NCI-H2171 treated with DMSO at 0.1 percent for 48 hours (cell line): Measurements from ENCODE around the gene PLOD3.

Source experiments
- DNase-seq: peaks from one replicate; lab custom pipeline; 2025; lab: John Stamatoyannopoulos, UW

PLOD3 gene

DNA sequence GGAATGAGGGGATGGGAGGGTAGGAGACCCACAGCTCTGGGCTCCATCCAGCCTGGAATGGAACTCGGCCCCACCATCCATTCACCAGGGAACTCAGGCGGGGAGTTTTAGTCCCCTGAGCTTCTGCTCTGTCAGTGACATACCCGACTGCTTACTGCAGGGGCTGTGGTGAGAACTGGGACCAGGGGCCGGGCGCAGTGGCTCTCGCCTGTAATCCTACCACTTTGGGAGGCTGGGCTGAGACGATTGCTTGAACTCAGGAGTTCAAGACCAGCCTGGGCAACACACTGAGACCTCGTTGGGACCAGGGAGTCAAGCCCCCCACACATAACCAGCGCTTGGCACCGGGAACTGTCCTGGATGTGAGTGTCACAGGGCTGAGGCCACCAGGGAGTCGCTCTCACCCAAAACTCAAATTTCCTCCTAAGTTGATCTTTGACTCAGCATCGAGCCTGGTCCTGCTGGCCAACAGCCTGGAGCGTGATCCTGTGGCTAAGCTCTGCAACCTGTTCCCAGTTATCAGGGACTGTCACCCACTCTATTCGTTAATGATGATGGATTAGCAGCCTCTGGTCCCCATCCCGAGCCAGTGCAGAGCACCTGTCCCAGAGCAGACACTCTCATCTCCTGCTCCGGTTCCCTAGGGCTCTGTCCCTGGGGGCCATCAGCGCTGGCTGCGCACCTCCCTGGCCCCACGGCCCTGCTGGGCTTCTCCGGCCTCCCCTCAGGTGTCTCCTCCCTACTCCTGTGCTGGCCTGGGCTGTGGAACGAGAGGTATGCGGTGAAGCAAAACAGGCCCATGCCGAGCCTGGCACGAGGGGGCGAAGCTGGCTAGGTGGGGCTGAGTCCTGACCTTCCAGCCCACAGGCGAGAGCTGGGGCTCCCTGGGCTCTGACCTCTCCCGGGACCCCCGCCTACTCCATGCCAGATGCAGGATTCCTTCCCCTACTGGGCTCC, 21.1 kb upstream of the PLOD3 start:
- no peak for DNase-seq

DNA sequence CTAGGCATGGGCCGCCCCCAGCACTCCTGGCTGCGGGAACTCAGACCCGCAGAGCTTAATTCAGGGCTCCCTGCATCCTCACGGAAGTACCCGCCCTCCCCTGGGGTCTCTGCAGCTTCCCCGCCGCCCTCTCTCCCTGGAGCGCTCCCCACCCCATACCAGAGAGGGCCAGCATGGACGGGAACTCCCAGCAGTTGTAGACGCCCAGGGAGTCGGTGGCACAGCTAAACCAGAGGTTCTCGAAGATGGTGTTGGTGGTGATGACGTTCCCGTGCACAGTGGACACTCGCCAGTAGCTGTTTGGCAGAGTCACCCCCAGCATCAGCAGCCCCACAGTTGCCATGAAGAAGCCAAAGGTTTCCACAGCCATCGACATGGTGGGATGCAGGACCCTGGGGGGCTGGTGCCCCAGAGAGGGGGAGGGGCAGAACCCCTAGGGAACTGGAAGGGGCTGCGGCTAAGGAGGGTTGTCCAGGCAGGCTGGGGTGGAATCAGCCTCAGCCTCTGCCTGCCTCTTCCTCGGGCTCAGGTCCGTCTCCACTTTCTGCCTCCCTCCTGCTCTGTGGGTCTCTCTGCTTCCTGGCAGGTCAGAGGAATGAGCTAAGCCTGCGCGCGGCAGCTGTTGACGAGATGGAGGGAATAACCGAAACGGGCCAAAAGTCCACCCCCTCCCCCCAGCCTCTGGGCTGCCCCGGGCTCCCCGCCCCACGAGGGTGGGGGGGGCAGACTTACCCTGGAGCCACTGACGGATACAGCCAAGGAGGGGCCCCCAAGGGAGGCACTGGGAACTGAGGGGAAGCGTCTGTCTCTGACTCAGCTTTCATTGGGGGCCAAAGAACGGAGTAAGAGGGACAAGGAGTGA, 20.1 kb upstream of the PLOD3 start, which contains the start of gene CLDN15:
Gene CLDN15 (minus strand): TSS at position 597 of the 862 bp plus-strand sequence. CDS start 221 bp downstream, at position 376.
- peak; percentile 22 for DNase-seq

DNA sequence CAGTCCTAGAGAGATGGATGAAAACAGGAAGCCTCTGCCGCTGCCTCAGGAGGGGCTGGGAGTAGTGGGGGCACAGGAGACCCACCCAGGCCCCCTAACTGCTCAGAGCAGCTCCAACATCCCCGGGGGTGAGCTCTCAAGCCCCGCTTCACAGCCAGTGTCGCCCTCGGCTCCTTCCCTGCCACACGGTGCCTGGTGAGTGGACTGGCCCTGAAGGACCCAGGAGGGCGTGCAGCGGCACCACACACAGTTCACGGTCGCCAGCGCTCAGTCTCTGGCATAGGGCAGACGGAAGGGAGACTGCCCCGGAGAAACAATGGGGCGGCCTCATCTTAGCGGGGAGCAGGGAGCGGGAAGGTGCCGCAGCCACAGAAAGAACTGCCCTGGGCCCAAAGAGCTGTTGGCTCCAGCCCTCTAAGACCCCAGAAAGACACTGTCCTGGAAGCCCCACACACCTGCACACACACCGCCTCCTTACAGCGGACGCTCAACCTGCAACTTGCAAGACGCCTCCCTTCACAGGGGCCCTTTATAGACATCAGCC, 19.0 kb upstream of the PLOD3 start:
- DNase-seq, result no peak

DNA sequence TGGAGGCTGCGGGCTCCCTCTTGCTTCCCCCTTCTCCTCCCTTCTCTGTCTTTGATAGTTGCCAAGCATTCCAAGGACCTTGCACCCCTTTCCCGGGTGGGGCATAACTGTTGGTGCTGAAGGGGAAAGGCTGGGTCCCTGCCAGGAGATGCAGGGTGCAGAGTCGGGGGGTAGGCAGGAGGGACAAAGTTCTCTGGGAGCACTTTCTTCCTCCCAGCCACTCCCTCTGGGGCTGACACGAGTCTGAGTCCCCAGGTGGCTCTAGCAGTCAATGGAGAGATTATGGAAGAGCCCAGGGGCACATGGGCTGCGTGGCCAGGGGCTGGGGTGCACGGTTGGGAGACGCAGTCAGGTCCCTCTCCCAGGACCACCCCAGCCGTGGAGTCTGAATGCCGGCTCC, 18.1 kb upstream of the PLOD3 start:
- DNase-seq, result no peak

- no peak for DNase-seq
Observed at GRCh38 chr7:101235050-101235449, 17.7 kb upstream of the PLOD3 start.

DNA sequence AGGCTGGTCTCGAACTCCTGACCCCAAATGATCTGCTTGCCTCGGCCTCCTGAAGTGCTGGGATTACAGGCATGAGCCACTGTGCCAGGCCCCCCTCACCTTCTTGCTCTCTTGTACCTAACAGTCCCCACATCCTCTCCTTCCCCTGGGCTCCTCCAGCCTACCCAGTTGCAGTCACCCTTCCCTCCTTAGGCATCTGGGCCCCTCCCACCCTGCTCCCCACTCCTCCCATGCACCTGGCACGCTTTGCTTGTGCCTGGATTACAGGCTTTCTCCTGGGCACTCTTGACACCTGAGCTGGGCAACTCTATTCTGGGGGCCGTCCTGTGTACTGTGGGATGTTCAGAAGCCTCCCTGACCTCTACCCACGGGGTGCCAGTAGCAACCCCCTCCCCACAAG, 17.3 kb upstream of the PLOD3 start:
- peak; percentile 59 for DNase-seq

DNA sequence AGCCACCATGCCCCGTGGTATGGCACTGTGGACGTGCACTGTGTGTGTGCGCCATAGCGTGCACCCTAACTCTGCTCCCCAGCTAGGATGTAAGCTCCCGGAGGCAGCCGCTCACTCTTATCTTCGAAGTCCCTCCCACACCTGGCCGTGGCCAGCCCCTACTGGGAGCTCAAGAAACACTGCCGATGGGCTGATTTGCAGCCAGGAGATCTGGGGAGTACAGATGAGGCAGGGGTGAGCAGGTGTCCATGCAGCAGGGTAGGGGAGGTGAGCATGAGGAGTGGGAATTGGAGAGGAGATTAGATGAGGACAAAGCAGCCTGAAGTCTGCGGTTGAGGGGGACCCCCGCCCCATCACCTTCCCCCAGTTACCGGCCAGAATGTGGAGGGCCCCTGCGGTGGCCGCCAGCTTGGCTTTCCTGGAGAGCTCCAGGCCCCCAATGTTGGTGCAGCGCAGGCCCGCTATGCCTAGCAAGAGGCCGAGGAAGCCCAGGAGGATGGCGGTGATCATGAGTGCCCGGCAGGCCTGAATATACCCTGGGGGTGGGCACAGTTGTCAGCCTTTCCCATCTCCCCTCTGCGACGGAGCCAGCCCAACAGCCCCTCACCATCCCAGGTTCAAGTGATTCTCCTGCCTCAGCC, 16.6 kb upstream of the PLOD3 start:
- DNase-seq, result peak; percentile 13

GRCh38 chr7:101232141-101232850, 14.9 kb upstream of the PLOD3 start:
- peak; percentile 69 for DNase-seq

DNA sequence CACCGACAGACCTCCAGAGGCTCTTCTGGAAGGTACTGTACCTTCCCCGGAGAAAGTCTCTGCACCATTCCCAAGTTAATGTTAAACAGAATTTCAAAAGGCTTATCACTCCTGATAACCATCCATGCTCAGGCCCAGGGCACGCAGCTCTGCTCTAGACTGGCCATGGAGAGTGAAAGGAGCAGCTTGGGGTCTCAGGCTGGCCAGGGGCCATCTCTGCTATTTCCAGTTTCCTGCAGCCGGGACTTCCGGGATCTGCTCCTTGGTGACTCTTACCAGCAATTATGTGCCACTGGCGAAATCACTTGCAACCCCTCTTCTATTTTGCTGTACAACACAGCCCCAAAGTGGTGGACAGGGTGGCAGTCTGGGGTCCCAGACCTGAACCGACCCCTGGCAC, 14.3 kb upstream of the PLOD3 start:
- no peak for DNase-seq

- no peak for DNase-seq
Observed at GRCh38 chr7:101226721-101227120, 9.3 kb upstream of the PLOD3 start.

DNA sequence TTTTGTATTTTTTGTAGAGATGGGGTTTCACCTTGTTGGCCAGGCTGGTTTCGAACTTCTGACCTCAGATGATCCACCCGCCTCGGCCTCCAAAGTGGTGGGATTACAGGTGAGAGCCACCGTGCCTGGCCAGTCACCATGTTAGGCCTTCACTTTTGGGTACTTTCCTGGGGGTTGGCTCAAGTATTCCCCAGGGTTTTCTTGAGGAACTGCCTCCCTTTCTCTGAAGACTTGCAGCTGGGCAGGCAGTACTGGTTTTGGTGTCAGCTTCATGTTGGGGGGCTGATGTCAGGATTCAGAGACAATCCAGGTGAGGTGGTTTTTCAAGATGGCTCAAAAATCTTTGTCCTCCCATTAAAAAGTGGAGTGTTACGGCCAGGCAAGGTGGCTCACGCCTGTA, 8.3 kb upstream of the PLOD3 start:
- no peak for DNase-seq

DNA sequence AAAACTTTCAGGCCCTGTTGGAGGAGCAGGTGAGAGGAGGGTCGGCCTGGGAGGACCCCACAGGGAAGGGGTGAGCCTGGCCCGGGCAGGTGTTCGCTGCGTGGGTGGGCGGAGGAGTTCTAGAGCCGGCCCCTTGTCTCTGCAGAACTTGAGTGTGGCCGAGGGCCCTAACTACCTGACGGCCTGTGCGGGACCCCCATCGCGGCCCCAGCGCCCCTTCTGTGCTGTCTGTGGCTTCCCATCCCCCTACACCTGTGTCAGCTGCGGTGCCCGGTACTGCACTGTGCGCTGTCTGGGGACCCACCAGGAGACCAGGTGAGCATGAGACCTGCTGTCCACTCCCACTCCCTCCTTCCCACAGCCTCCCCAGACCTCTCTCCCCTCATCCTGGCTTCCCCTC, 6.1 kb upstream of the PLOD3 start:
- DNase-seq, result no peak

DNA sequence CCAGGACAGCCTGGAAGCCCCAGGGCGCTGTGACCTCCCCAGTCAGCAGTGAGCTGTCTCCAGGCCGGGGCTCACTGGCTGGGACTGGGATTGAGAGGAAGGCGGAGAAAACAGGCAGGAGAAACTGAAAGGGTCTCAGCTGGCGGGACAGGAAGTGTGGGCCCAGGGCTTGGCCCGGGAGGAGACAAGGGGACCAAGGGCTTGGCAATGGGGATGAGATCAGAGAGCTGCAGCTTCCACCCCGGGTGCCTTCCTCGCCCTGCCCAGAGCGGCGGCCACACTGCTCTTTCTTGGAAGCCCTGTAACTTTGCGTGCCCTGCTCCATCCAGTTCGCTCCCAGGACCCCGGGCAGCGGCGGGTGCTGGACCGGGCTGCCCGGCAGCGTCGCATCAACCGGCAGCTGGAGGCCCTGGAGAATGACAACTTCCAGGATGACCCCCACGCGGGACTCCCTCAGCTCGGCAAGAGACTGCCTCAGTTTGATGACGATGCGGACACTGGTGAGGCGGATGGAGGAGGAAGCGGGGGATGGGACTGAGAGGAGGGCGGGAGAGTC, 5.0 kb upstream of the PLOD3 start:
- no peak for DNase-seq

DNA sequence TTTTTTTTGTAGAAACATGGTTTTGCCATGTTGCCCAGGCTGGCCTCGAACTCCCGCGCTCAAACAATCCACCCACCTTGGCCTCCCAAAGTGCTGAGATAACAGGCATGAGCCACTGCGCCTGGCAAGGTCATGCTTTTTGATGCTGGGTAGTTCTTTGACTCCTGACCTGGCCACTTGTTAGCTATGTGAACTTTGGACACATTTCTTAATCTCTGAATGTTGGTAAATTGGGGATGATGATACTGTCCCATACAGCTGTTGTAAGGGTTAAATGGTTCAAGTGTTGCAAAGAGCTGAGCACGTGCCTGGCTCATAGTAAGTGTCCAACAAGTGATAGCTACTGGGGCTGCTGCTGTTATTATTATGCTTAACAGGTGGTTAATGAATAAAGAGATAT, 2.9 kb upstream of the PLOD3 start:
- no peak for DNase-seq

GRCh38 chr7:101218236-101219125, 1.1 kb upstream of the PLOD3 start:
- no peak for DNase-seq

DNA sequence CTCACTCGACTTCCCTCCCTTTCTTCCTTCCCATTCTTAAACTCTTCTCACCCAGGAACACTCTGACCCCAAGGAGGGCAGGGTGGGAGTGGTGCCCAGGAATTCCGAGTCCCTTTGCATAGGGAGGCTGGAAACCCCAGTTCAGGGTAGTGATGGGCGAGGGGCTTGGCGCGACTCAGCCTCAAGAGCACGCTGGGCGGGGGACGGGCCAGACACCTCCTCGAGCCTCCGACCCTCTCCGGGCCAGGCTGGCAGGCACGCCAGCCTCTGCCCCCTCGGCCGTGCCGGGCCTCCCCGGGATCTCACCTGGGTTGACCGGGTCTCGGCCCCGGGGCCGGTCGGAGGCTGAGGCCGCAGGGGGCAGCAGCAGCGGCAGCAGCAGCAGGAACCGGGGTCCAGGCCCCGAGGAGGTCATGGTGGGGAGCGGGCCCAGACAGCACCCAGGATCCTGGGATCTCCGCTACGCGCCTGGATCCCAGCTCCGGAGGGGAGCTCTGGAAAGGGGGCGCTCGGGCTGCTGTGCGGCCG, 457 bp downstream of the PLOD3 start:
- no peak for DNase-seq

GRCh38 chr7:101216001-101216859, 1.2 kb downstream of the PLOD3 start:
- no peak for DNase-seq

DNA sequence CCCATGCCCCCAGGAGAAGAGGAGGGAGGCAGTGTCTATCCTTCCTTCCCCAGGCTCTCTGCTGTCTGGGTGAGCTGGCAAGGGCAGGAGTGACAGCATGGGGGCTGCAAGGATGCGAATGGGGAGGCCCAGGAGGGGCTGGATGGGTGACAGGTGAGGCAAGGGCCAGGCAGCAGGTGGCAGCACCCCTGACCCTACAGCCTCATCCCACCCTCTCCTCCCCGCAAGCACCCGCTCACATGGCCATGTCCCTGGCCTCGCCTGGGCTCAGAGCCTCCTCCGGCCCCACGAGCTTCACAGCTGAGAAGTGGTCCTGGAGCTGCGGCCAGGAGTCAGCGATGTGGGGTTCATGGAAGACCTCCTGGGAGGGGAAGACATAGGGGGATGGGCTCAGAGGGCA, 5.4 kb downstream of the PLOD3 start:
- DNase-seq, result no peak

DNA sequence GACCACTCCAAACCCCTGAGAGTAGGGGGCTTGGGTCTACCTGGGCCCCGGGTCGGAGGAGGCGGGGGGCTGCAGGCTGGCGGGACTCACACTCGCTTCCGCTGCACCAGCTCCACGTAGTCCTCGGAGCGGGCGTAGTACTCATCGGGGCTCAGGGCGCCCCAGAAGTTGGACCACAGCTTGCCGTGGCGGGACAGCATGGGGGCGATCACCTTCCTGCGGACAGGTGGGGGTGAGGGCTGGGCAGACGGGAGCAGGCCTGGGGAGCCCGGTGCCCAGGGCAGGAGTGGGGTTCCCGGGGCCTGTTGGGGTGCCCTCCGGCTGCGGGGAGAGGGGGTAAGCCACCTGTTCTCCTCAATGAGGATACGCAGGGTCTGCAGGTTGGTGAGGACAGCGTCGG, 5.9 kb downstream of the PLOD3 start:
- no peak for DNase-seq
